MCF 10A (cell line): ENCODE results near the gene HECW1. TPM values are rescaled to one million over a fixed set of nuclear protein-coding genes. Genes with fewer than 3 reads are reported as not detected.

Source experiments
- BruUV-seq: library from RNA; stranded (reverse); fragments of 400-500 nt; replicated peaks from 2 replicates; lab custom pipeline; 2021; lab: Mats Ljungman, UMichigan
- CTCF ChIA-PET: fragments of 300-600 bp; sonication (Branson Sonifier 250); formaldehyde crosslinking; extraction: SDS; loops from one replicate; lab custom pipeline; 2021; ENCODE audit warnings: antibody characterized with exemption, inconsistent platforms; lab: Yijun Ruan, JAX
- POLR2A ChIA-PET: fragments of 300-600, 350-650 bp; sonication (Branson Sonifier 250); formaldehyde crosslinking; extraction: SDS; loops from one replicate; lab custom pipeline; 2020; ENCODE audit warnings: antibody characterized with exemption, inconsistent platforms; lab: Yijun Ruan, JAX
- DNase-seq: peaks from one replicate; pipeline ENCODE4 v3.0.0-alpha.2; 2018; ENCODE audit not compliant: unreplicated experiment
- H3K27ac Mint-ChIP-seq: one replicate; pipeline ENCODE4 v1.8.0; 2022; ENCODE audit warnings: mild to moderate bottlenecking, low read depth, mixed read lengths; ENCODE audit not compliant: unreplicated experiment
- H3K27me3 Mint-ChIP-seq: one replicate; pipeline ENCODE4 v1.8.0; 2022; ENCODE audit warnings: mixed read lengths; ENCODE audit not compliant: insufficient read depth, unreplicated experiment
- H3K36me3 Mint-ChIP-seq: one replicate; pipeline ENCODE4 v1.8.0; 2022; ENCODE audit warnings: mild to moderate bottlenecking, moderate library complexity, mixed read lengths; ENCODE audit not compliant: insufficient read depth, unreplicated experiment
- H3K4me1 Mint-ChIP-seq: one replicate; pipeline ENCODE4 v1.8.0; 2022; ENCODE audit warnings: mixed read lengths; ENCODE audit not compliant: insufficient read depth, unreplicated experiment
- H3K4me3 Mint-ChIP-seq: one replicate; pipeline ENCODE4 v1.8.0; 2022; ENCODE audit warnings: mild to moderate bottlenecking, moderate library complexity, mixed read lengths; ENCODE audit not compliant: unreplicated experiment
- H3K9me3 Mint-ChIP-seq: one replicate; pipeline ENCODE4 v1.8.0; 2022; ENCODE audit warnings: mixed read lengths; ENCODE audit not compliant: unreplicated experiment
- intact Hi-C: fragments of 100-400 bp; cut with micrococcal nuclease; formaldehyde crosslinking; loops from 2 replicates; pipeline ENCODE4 v1.14.1; 2022
- total RNA-seq: library from RNA; stranded (reverse); gene quantifications from 2 replicates; pipeline ENCODE4 v1.2.3, GENCODE V29; 2022
- TF ChIP-seq, protein P1 (sequence below): fragments of 200-600 bp; IDR thresholded peaks from one replicate; pipeline ENCODE4 v1.8.0; 2022; ENCODE audit warnings: antibody characterized with exemption, mild to moderate bottlenecking; ENCODE audit not compliant: unreplicated experiment

HECW1 gene
- total RNA-seq, 1 experiment from 2014 or later: not detected

DNA sequence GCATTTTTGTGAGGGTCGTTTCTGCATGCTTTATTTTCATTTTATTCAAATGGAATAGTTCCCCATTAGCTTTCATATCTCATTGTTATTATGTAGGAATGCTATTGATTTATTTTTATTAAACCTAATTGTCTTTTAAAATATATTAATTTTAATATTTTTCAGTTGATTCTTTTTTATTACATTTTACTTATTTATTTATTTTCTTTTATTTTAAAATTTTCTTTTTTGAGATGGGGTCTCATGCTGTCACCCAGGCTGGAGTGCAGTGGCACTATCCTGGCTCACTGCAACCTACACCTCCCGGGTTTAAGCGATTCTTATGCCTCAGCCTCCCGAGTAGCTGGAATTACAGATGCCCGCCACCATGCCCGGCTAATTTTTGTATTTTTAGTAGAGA lies 463.1 kb downstream of the HECW1 start:
- POLR2A ChIA-PET: interaction anchor here (0.7 to 8.5 kb wide), 6 partner anchors 9 to 643 kb away, joined by 3 to 176 read pairs (median 3); partner anchors contain the start of genes COA1, MRPL32, PSMA2 and STK17A

DNA sequence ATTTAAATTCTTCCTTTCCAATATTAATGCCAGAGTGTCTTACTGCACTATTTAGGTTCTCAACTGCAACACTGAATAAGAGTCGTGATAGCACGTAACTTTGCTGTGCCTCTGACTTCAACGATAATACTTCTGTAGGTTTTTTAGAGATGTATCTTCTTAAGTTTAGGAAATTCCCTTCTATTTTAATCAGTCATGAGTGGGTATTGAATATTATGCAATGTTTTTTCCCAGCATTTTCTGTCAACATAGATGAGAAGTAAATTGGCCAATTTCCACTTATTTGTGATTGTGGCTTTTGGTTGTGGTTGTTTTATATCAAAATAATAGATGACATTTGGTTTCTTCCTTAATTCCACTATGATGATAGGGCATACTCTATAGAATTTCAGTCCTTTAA lies 463.8 kb downstream of the HECW1 start:
- CTCF ChIA-PET: no interaction called here
- intact Hi-C loops: no loop called here
- POLR2A ChIA-PET: interaction anchor here (8.5 kb wide), 1 partner anchor 9 kb away, joined by 176 read pairs; the partner anchor contains the start of gene STK17A

More for the DNA sequence above, 463.1 kb downstream of the HECW1 start:
- CTCF ChIA-PET: interaction anchor here (0.6 to 1.5 kb wide), 4 partner anchors 125 to 264 kb away, joined by 3 to 8 read pairs (median 5); no protein-coding TSS in a partner anchor
- DNase-seq: no peak
- Mint-ChIP-seq H3K4me3 (no peak overlapping the region), H3K36me3 (no peaks in the 10 kb centered on the region), H3K27ac (no peak overlapping the region), H3K27me3 (no peaks in the 10 kb centered on the region), H3K4me1 (peaks cover 17% of the 10 kb centered on the region), H3K9me3 (peaks cover 7% of the 10 kb centered on the region)
- intact Hi-C loops: no loop called here
- TF ChIP-seq, protein P1, sequence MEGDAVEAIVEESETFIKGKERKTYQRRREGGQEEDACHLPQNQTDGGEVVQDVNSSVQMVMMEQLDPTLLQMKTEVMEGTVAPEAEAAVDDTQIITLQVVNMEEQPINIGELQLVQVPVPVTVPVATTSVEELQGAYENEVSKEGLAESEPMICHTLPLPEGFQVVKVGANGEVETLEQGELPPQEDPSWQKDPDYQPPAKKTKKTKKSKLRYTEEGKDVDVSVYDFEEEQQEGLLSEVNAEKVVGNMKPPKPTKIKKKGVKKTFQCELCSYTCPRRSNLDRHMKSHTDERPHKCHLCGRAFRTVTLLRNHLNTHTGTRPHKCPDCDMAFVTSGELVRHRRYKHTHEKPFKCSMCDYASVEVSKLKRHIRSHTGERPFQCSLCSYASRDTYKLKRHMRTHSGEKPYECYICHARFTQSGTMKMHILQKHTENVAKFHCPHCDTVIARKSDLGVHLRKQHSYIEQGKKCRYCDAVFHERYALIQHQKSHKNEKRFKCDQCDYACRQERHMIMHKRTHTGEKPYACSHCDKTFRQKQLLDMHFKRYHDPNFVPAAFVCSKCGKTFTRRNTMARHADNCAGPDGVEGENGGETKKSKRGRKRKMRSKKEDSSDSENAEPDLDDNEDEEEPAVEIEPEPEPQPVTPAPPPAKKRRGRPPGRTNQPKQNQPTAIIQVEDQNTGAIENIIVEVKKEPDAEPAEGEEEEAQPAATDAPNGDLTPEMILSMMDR: no peak
- no TSS peak for BruUV-seq

DNA sequence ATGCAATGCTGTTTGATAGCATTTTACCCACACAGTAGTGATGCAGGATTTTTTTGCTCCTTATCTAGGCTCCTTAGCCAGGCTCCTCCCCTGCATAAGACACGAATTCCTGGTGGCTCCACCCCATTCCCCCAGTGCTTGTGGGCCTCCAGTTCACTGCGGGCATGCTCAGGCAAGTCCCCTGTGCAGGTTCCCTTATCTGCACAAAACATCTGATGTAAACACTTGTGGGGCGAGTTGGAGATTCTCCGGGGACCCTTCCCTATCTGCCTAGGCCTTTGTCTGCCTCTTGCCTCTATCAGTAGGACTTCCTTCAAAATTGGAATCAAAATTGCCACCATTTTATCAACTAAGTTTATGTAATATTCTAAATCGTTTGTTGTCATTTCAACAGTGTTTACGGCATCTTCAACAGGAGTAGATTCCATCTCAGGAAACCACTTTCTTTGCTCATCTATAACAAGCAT lies 465.1 kb downstream of the HECW1 start:
- BruUV-seq: no TSS peak
- peaks cover 2% of the 10 kb centered on the region for H3K36me3 Mint-ChIP-seq
- peaks cover 10% of the 10 kb centered on the region for H3K4me1 Mint-ChIP-seq
- H3K4me3 Mint-ChIP-seq: no peak overlapping the region
- no peaks in the 10 kb centered on the region for H3K27me3 Mint-ChIP-seq
- H3K27ac Mint-ChIP-seq: peak overlapping the region; percentile 93
- ChIA-PET POLR2A (interaction anchor here (0.7 to 2.3 kb wide), 8 partner anchors 8 to 183 kb away, joined by 3 to 9 read pairs (median 4); no protein-coding TSS in a partner anchor), CTCF (interaction anchor here (0.6 to 12.2 kb wide), 7 partner anchors 122 to 645 kb away, joined by 3 to 211 read pairs (median 4); no protein-coding TSS in a partner anchor)
- DNase-seq: peak; percentile 63
- TF ChIP-seq, protein P1: no peak
- intact Hi-C loops: no loop called here
- peaks cover 7% of the 10 kb centered on the region for H3K9me3 Mint-ChIP-seq

More for the DNA sequence above, 463.8 kb downstream of the HECW1 start:
- no peak for DNase-seq
- Mint-ChIP-seq H3K27me3 (no peaks in the 10 kb centered on the region), H3K36me3 (no peaks in the 10 kb centered on the region), H3K9me3 (peaks cover 7% of the 10 kb centered on the region), H3K4me1 (peaks cover 10% of the 10 kb centered on the region), H3K27ac (no peak overlapping the region), H3K4me3 (no peak overlapping the region)
- no TSS peak for BruUV-seq
- TF ChIP-seq, protein P1: no peak
